Ectodermal cell (in vitro differentiated cells): ENCODE data around the gene NPW.

Experiments used
- H3K27ac ChIP-seq: 2 replicates; pipeline ENCODE4 v1.7.0; 2013; ENCODE audit warnings: mild to moderate bottlenecking, low read depth, low read length; ENCODE audit not compliant: insufficient read depth, poor library complexity, severe bottlenecking
- H3K27me3 ChIP-seq: 2 replicates; pipeline ENCODE4 v1.7.0; 2013; ENCODE audit warnings: mild to moderate bottlenecking, low read length; ENCODE audit not compliant: insufficient read depth, control insufficient read depth, poor library complexity, severe bottlenecking
- H3K36me3 ChIP-seq: one replicate; pipeline ENCODE4 v1.7.0; 2013; ENCODE audit warnings: low read length; ENCODE audit not compliant: control insufficient read depth, insufficient read depth
- H3K4me1 ChIP-seq: one replicate; pipeline ENCODE4 v1.7.0; 2013; ENCODE audit warnings: low read length; ENCODE audit not compliant: control insufficient read depth, insufficient read depth
- H3K4me3 ChIP-seq: 2 replicates; pipeline ENCODE4 v1.7.0; 2013; ENCODE audit warnings: low read depth, low read length, control low read depth; ENCODE audit not compliant: insufficient read depth
- H3K9me3 ChIP-seq: 2 replicates; pipeline ENCODE4 v1.7.0; 2013; ENCODE audit warnings: mild to moderate bottlenecking, low read length, moderate library complexity; ENCODE audit not compliant: control insufficient read depth
- WGBS, 2 experiments: methylation state at CpG; one replicate each; pipeline ENCODE4 v1.1.7; 2013; ENCODE audit warnings: missing lambda C conversion rate in 2 of 2; 5-methylcytosine and 5-hydroxymethylcytosine counted together

NPW gene

DNA sequence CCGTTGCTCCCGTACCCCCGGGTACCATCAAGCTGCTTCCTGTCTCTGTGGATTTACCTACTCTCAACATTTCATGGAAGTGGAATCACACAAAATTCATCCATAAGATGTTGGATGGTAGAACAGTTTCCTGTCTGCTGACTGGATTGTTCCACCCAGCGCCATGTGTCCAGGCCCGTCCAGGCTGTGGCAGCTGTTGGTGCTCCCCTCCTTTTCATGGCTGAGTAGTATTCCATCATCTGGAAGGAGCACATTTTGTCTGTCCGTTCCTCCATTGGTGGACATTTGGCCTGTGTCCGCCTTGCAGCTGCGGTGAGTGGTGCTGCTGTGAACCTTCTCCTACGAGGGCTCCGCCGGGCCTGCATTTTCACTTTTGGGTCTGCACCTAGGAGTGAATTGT is 46.6 kb downstream of the NPW start:
- no peak overlapping the region for H3K27ac ChIP-seq
- H3K9me3 ChIP-seq, result no peaks in the 10 kb centered on the region
- no peaks in the 10 kb centered on the region for H3K27me3 ChIP-seq
- peaks cover 30% of the 10 kb centered on the region for H3K36me3 ChIP-seq
- no peak overlapping the region for H3K4me3 ChIP-seq
- no peaks in the 10 kb centered on the region for H3K4me1 ChIP-seq
- WGBS, 2 experiments, result 95 to 98% methylated on average over 11 of the region's 11 CpGs
